OCI-LY3 (cell line): ENCODE measurements around the gene ATN1.

ENCODE experiments used
- H2AFZ ChIP-seq: fragments of 200-600, 300-600 bp; shearing (Covaris generic); 2 replicates; pipeline ENCODE4 v1.6.0; 2014; ENCODE audit warnings: antibody characterized with exemption, low read depth, low read length
- H3K27ac ChIP-seq: fragments of 200-600, 300-600 bp; sonication (generic); 2 replicates; pipeline ENCODE4 v1.5.1; 2014; ENCODE audit warnings: mild to moderate bottlenecking, low read length, moderate library complexity, mixed read lengths
- H3K27me3 ChIP-seq: fragments of 200-600, 300-600 bp; sonication (generic); 2 replicates; pipeline ENCODE4 v1.6.1; 2014; ENCODE audit warnings: low read depth, low read length, mixed read lengths
- H3K36me3 ChIP-seq: fragments of 200-600, 300-600 bp; sonication (generic); replicated peaks from 2 replicates; pipeline ENCODE3; 2014; ENCODE audit warnings: low read depth, low read length, mixed read lengths
- H3K4me1 ChIP-seq: fragments of 300-600, 200-600 bp; sonication (generic); 2 replicates; pipeline ENCODE4 v1.6.1; 2014; ENCODE audit warnings: low read length, mixed read lengths
- H3K4me2 ChIP-seq: fragments of 200-600, 300-600 bp; sonication (generic); 2 replicates; pipeline ENCODE4 v1.6.1; 2014; ENCODE audit warnings: low read length, mixed read lengths
- H3K4me3 ChIP-seq: fragments of 300-600, 200-600 bp; sonication (generic); 2 replicates; pipeline ENCODE4 v1.5.1; 2014; ENCODE audit warnings: antibody characterized with exemption, mild to moderate bottlenecking, low read length, moderate library complexity
- H3K79me2 ChIP-seq: fragments of 300-600, 200-600 bp; shearing (Covaris generic); 2 replicates; pipeline ENCODE4 v1.6.1; 2014; ENCODE audit warnings: mild to moderate bottlenecking, low read length, mixed read lengths
- H3K9ac ChIP-seq: fragments of 300-600, 200-600 bp; shearing (Covaris generic); 2 replicates; pipeline ENCODE4 v1.6.0; 2014; ENCODE audit warnings: mild to moderate bottlenecking, low read length, moderate library complexity
- H3K9me3 ChIP-seq: fragments of 200-600, 300-600 bp; shearing (Covaris generic); 2 replicates; pipeline ENCODE4 v1.6.1; 2014; ENCODE audit warnings: low read length, mixed read lengths; ENCODE audit not compliant: insufficient read depth
- H4K20me1 ChIP-seq: fragments of 200-600, 300-600 bp; sonication (generic); 2 replicates; pipeline ENCODE4 v1.6.1; 2016; ENCODE audit warnings: low read length, mixed read lengths; ENCODE audit not compliant: insufficient read depth
- CTCF ChIP-seq: fragments of 200-600, 300-600 bp; sonication (generic); IDR thresholded peaks from 2 replicates; pipeline ENCODE4 v1.5.1; 2014; ENCODE audit warnings: antibody characterized with exemption, low read length, low read depth
- EZH2phosphoT487 ChIP-seq: fragments of 200-600 bp; shearing (Covaris generic); IDR thresholded peaks from 2 replicates; pipeline ENCODE4 v1.6.1; 2018; ENCODE audit warnings: antibody characterized with exemption, mixed run types, low read depth

The ATN1 gene

DNA sequence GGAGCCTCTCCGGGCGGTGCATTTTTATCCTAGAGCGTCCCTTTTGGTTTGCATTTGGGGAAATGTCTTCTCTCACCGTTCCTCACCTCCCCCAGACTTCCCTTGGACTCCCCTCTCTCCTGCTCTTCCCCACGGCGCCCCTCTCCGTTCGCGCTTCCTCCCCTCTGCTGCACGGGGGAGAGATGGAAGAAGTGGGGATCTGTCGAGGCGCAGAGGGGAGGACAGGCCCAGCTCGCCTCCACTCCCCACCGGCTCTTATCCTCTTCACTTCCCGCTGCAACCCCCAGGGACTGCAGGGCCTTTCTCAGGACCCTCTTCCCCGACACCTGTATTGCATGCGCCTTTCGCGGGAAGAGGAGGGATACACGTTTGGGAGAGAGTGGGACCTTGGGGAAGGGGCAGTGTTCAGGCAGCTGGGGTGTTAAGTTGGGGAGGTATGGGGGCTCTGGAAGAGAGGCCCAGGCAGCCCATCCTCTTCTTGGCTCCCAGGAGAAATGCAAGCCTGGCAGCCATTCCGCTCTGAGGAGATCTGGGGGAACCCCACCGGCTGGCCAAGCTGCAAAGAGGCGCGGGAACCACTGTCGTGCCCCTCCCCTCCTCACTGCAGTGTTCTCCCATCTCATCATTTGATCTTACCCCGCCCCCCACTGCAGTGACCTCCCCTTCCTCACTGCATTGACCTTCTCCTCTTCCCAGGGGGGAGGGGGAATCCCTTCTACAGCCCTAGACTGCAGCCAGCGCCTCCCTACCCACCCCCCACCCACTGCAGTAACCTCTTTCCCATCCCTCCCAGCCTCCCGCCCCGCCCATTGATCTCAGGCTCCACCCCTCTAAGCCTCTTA is 12.6 kb upstream of the ATN1 start:
- H3K9me3 ChIP-seq, result no peaks in the 10 kb centered on the region
- peaks cover 31% of the 10 kb centered on the region for H3K36me3 ChIP-seq
- TF ChIP-seq CTCF (no peak), EZH2phosphoT487 (no peak)
- 0 out of 2 replicates have a peak, but pooled peaks cover 11% of the 10 kb centered on the region for H4K20me1 ChIP-seq
- peaks cover 14% of the 10 kb centered on the region for H3K4me1 ChIP-seq
- H3K4me3 ChIP-seq, result peak overlapping the region; percentile 89
- H3K9ac ChIP-seq, result peak overlapping the region; percentile 82
- H3K4me2 ChIP-seq, result peak overlapping the region; percentile 96
- H2AFZ ChIP-seq, result peak overlapping the region; percentile 94; the same call in 1 of the 2 replicates
- H3K79me2 ChIP-seq, result peaks cover 13% of the 10 kb centered on the region
- H3K27ac ChIP-seq, result peak overlapping the region; percentile 17; the same call in 1 of the 2 replicates
- H3K27me3 ChIP-seq, result no peaks in the 10 kb centered on the region

DNA sequence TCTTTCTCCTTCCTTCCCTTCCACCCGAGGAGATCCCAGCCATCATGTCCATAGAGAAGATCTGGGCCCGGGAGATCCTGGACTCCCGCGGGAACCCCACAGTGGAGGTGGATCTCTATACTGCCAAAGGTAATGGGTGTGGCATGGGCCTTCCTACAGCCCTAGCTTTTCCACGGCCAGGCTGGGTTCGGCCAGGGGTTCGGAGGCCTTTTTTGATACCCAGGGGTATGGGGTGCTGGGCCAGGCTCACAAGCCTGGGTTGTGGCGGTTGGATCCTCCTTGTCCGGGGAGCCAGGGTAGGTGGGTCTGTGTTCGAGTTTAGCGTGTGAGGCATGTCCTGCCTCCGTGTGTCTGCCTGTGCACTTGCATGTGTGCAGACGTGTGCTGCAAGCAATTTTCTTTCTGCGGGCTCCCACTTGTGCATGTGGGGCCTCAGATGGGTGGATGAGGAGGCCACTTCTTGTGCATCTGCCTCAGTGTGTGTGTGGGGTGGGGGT is 11.9 kb upstream of the ATN1 start:
- Histone ChIP-seq H2AFZ (no peak overlapping the region), H3K4me2 (peak overlapping the region; percentile 96), H3K36me3 (peaks cover 31% of the 10 kb centered on the region), H3K27ac (no peak overlapping the region), H3K79me2 (peaks cover 13% of the 10 kb centered on the region), H3K4me1 (peaks cover 14% of the 10 kb centered on the region), H3K27me3 (no peaks in the 10 kb centered on the region), H3K9me3 (no peaks in the 10 kb centered on the region), H3K4me3 (peak overlapping the region; percentile 89), H4K20me1 (0 out of 2 replicates have a peak, but pooled peaks cover 11% of the 10 kb centered on the region), H3K9ac (no peak overlapping the region)
- TF ChIP-seq EZH2phosphoT487, result no peak
- TF ChIP-seq CTCF, result no peak

- H3K4me2 ChIP-seq, result no peak overlapping the region
- no peaks in the 10 kb centered on the region for H3K9me3 ChIP-seq
- H3K9ac ChIP-seq, result no peak overlapping the region
- no peaks in the 10 kb centered on the region for H3K27me3 ChIP-seq
- TF ChIP-seq EZH2phosphoT487, result no peak
- no peak for TF ChIP-seq CTCF
- H3K36me3 ChIP-seq, result peaks cover 35% of the 10 kb centered on the region
- H4K20me1 ChIP-seq, result 0 out of 2 replicates have a peak, but pooled peaks cover 11% of the 10 kb centered on the region
- no peak overlapping the region for H3K4me3 ChIP-seq
- no peak overlapping the region for H3K27ac ChIP-seq
- no peak overlapping the region for H2AFZ ChIP-seq
- H3K4me1 ChIP-seq, result peaks cover 14% of the 10 kb centered on the region
- H3K79me2 ChIP-seq, result peaks cover 13% of the 10 kb centered on the region
Observed at GRCh38 chr12:6916426-6917200, 11.1 kb upstream of the ATN1 start.
